AG09309 (cell line): ENCODE measurements around the gene BBIP1.

Experiments
- DNase-seq: peaks from one replicate; pipeline ENCODE4 v3.0.0-alpha.2; 2010; ENCODE audit warnings: low read depth
- H3K4me3 ChIP-seq: 2 replicates; pipeline ENCODE4 v1.5.1; 2011; ENCODE audit warnings: mild to moderate bottlenecking, low read depth, low read length, moderate library complexity; ENCODE audit not compliant: control insufficient read depth
- TF ChIP-seq, protein P1 (sequence below): IDR thresholded peaks from 2 replicates; pipeline ENCODE4 v1.5.1; 2011; ENCODE audit warnings: mild to moderate bottlenecking, low read depth, low read length, inconsistent platforms; ENCODE audit not compliant: insufficient read depth, control insufficient read depth; ENCODE audit errors: missing control alignments

The BBIP1 gene, protein sequence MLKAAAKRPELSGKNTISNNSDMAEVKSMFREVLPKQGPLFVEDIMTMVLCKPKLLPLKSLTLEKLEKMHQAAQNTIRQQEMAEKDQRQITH

DNA sequence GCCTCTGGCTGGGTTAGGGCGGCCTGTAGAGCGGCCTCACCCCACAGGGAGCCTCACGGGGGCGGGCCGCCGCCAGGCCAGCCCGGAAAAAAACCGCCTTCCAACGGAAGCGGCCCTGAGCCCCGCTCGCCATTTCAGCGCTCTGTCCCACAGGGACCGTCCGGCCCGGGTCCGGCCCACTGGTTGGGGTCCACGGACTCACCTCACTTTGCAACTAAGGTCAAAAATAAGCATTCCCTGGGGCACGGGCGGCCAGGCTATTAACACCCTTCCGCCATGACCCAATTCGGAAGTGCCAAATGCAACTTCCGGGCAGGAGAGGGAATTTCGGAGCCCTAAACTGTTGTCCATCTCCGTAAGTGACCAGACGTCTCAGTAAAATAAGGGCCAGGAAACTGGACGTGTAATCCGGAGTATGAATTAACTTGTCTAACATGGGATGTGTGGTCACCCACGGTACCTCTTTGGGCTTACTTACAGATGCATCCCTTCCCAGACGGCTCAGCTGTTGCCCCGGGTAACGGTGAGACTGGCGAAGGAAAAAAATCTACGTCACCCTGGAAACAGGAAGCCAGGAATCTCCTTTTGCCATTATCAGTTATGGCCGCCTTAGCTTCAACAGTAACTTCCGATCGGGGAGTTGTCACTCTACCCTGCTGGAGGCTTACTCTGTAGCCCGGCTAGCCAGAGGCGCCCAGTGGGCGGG is at the start of gene BBIP1:
TSS of gene BBIP1 (minus strand) at position 538 of the 706 bp plus-strand sequence. CDS start 1,023 bp downstream, outside the sequence.
- peak within 1 kb of the TSS; percentile 92 for H3K4me3 ChIP-seq
- TF ChIP-seq, protein P1, sequence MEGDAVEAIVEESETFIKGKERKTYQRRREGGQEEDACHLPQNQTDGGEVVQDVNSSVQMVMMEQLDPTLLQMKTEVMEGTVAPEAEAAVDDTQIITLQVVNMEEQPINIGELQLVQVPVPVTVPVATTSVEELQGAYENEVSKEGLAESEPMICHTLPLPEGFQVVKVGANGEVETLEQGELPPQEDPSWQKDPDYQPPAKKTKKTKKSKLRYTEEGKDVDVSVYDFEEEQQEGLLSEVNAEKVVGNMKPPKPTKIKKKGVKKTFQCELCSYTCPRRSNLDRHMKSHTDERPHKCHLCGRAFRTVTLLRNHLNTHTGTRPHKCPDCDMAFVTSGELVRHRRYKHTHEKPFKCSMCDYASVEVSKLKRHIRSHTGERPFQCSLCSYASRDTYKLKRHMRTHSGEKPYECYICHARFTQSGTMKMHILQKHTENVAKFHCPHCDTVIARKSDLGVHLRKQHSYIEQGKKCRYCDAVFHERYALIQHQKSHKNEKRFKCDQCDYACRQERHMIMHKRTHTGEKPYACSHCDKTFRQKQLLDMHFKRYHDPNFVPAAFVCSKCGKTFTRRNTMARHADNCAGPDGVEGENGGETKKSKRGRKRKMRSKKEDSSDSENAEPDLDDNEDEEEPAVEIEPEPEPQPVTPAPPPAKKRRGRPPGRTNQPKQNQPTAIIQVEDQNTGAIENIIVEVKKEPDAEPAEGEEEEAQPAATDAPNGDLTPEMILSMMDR = no peak
- peak; percentile 100 for DNase-seq

DNA sequence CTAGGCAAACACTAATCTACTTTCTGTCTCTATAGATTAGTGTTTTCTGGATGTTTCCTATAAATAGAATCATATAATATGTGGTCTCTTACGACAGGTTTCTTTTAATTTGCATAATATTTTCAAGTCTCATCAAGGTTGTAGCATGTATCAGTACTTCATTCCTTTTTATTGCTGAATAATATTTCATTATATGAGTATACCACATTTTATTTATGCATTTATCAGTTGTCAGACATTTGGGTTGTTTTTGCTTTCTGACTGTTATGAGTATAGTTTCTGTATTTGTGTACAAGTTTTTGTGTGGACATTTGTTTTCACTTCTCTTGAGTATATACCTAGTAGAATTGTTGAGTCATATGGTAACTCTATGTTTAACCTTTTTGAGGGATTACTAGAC is 48.7 kb upstream of the BBIP1 start:
- DNase-seq = no peak
- TF ChIP-seq, protein P1 = no peak
- no peak overlapping the region for H3K4me3 ChIP-seq

DNA sequence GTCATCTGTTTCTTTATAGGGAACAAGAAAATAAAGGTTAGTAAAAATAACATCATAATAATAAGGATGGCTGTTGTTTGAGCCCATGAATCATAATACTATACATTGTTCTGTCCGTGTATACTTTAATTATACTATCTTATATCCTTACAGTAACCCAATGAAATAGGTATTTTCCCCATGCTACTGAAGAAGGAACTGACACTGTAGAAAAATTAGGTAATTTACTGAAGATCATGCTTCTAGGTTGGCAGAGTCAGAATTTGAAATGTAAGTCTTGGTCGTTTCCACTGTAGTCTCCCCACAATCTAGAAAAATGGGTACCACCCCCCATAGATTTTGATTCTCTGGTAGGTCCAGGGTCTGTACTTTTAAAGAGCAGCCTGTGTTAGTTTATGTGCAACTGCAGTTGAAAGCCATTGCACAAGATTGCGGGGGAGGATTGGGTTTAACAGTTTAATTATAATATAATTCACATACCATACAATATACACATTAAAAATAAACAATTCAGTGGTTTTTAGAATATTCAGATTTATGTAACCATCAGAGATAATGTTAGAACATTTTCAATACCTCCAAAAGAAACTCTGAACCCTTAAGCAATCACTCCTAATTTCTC is 48.1 kb upstream of the BBIP1 start:
- TF ChIP-seq, protein P1 = no peak
- H3K4me3 ChIP-seq = no peak overlapping the region
- no peak for DNase-seq

DNA sequence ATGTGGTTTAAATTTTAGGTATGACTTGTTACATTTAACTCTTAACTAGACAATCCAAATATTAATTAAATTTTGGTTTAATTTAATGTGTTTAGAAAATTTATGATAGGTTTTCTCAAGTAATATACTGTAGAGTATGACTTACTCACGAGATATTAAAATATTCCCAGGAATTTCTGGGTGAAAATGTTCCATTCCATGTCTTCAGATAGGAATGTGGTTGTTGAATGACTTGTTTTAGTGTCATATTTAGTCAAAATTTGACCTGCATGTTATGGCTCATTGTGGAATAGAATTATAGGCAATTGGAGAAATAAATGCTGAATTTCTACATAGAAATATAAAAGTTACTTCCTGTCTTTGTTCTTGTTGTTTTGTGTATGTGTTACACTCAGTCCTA is 47.2 kb upstream of the BBIP1 start:
- TF ChIP-seq, protein P1 = no peak
- no peak for DNase-seq
- H3K4me3 ChIP-seq = no peak overlapping the region

DNA sequence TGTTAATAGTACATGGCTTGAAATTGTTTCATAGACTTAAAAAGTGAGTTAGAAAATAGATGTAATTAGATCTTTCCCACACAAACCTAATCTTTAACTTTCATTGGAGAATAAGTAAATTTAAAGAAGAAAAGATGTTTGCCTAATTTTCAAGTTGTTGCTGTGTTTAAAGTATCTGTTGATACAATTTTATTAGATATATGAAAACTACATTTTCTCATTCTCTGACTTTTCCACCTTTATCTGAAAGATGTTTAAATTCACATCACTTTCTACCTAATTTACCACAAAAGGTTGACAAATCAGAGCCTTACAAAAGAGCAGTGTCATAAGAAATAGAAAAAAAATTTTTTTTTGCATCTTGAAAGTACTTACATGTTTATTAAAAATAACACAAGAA is 46.2 kb upstream of the BBIP1 start:
- no peak overlapping the region for H3K4me3 ChIP-seq
- DNase-seq = no peak
- TF ChIP-seq, protein P1 = no peak

DNA sequence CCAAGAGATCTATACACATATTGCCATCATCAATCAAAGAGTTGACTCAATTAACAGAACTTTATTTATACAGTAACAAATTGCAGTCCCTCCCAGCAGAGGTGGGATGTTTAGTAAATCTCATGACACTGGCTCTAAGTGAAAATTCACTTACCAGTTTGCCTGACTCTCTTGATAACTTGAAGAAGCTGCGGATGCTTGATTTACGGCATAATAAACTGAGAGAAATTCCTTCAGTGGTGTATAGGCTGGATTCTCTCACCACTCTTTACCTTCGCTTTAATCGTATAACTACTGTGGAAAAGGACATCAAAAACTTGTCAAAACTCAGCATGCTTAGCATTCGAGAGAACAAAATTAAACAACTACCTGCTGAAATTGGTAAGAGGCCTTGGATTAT is 45.7 kb upstream of the BBIP1 start:
- H3K4me3 ChIP-seq = no peak overlapping the region
- no peak for DNase-seq
- TF ChIP-seq, protein P1 = no peak

DNA sequence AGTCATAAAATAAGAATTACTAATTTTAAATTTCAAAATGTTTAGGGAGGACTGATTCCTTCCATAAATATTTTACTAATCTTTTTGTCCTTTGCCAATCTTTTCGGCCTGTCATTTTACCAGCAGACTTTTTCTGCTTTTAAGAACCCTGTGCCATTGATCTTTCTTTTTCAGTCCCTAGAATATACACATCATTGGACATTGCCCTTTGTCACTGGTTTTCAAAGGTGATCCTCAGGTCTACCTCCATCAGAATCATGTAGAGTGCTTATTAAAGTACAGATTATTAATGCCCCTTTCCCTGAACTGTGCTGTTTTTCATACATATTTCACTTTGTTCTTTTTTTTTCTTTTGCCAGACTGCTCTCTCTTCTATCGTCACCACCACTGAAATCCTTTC is 44.2 kb upstream of the BBIP1 start:
- DNase-seq = no peak
- H3K4me3 ChIP-seq = no peak overlapping the region
- TF ChIP-seq, protein P1 = no peak
